ACC112 (cell line): ENCODE data around the gene PSMD7.

Experiments used
- H2AFZ ChIP-seq: fragments of 200-600 bp; sonication (generic); one replicate; pipeline ENCODE4 v1.6.0; 2017; ENCODE audit warnings: antibody characterized with exemption, low read length; ENCODE audit not compliant: unreplicated experiment
- H3K27ac ChIP-seq: fragments of 200-600 bp; sonication (generic); 2 replicates; pipeline ENCODE4 v1.5.1; 2014; ENCODE audit warnings: low read depth, mild to moderate bottlenecking, antibody characterized with exemption, low read length, moderate library complexity
- H3K27me3 ChIP-seq: fragments of 200-600 bp; sonication (generic); 2 replicates; pipeline ENCODE4 v1.6.1; 2014; ENCODE audit warnings: mild to moderate bottlenecking, antibody characterized with exemption, low read length, moderate library complexity, mixed read lengths; ENCODE audit not compliant: insufficient read depth
- H3K36me3 ChIP-seq: fragments of 200-600 bp; sonication (generic); 2 replicates; pipeline ENCODE4 v1.6.1; 2016; ENCODE audit warnings: mild to moderate bottlenecking, antibody characterized with exemption, low read length, moderate library complexity, mixed read lengths; ENCODE audit not compliant: insufficient read depth
- H3K4me1 ChIP-seq: fragments of 200-600 bp; sonication (generic); one replicate; pipeline ENCODE4 v1.6.1; 2016; ENCODE audit warnings: low read length, mixed read lengths; ENCODE audit not compliant: insufficient read depth, unreplicated experiment, control insufficient read depth
- H3K4me3 ChIP-seq: fragments of 200-600 bp; sonication (generic); 2 replicates; pipeline ENCODE4 v1.5.1; 2014; ENCODE audit warnings: mild to moderate bottlenecking, low read depth, low read length
- H3K79me2 ChIP-seq: fragments of 200-600 bp; sonication (generic); one replicate; pipeline ENCODE4 v1.6.0; 2016; ENCODE audit warnings: low read length; ENCODE audit not compliant: control insufficient read depth, unreplicated experiment, insufficient read depth

Gene PSMD7

DNA sequence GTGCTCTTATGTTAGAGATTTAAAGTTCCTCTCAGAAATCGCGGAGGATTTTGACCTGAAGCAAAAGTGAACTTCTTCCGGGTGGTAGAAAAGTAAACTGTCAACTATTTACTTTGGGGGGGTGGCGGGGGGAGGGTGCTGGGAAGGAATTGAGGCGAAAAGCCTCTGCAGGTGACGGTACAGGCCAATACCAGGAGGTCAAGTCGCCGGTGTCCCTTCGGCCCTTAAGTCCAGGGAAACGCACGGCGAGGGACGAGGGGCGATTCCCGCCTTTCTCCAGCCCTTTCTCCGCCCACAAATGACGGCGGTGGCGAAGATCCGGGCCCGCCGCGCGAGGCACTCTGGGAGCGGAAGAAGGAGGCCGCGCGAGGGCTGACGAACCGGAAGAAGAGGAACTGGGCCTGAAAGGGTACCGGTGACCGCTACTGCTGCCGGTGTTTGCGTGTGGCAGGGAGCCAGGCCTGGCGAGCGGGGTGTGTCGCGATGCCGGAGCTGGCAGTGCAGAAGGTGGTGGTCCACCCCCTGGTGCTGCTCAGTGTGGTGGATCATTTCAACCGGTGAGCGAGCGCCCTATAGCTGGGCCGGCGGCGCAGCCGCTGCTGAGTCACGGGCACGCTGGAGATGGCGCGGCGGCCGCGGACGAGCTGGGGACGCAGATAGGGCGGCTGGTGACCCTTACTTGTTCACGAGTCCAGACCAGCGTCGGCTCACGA lies at the start of gene PSMD7:
Gene PSMD7 (plus strand): TSS at position 383 of the 713 bp plus-strand sequence. CDS start 101 bp downstream, at position 484.
- H2AFZ ChIP-seq, result peak within 1 kb of the TSS; percentile 62
- peaks cover 26% of the 10 kb centered on the region for H3K36me3 ChIP-seq
- peak within 1 kb of the TSS; percentile 88 for H3K27ac ChIP-seq
- no peaks in the 10 kb centered on the region for H3K27me3 ChIP-seq
- peaks cover 52% of the 10 kb centered on the region for H3K79me2 ChIP-seq
- H3K4me3 ChIP-seq, result peak within 1 kb of the TSS; percentile 84
- H3K4me1 ChIP-seq, result peaks cover 16% of the 10 kb centered on the region

- H2AFZ ChIP-seq, result no peak overlapping the region
- peaks cover 54% of the 10 kb centered on the region for H3K27me3 ChIP-seq
- no peaks in the 10 kb centered on the region for H3K36me3 ChIP-seq
- H3K27ac ChIP-seq, result no peak overlapping the region
- no peaks in the 10 kb centered on the region for H3K79me2 ChIP-seq
- no peaks in the 10 kb centered on the region for H3K4me1 ChIP-seq
- no peak overlapping the region for H3K4me3 ChIP-seq
Measured at GRCh38 chr16:74249254-74249653, 47.4 kb upstream of the PSMD7 start.

- Histone ChIP-seq H3K4me3 (no peak overlapping the region), H3K4me1 (no peaks in the 10 kb centered on the region), H3K36me3 (no peaks in the 10 kb centered on the region), H2AFZ (no peak overlapping the region), H3K79me2 (no peaks in the 10 kb centered on the region), H3K27ac (no peak overlapping the region), H3K27me3 (peaks cover 54% of the 10 kb centered on the region)
Measured at GRCh38 chr16:74249846-74250245, 46.8 kb upstream of the PSMD7 start.

DNA sequence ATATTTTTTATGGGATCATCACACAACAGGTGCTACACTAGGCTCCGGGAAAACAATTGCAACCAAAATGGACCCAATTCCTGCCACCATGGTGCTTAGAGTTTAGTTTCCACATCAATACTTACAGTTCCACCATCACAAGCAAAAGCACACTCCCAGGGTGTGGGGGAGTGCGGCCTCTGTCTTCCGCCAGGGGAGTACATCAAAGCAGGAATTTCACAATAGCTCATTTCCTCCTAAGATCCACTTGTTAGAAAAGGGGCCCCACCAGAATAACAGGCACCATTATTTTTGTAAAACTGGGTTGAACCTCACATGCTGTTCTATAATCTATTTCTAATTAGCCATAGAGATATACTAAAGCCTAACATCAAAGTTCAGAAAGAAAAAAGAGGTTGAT lies 44.3 kb upstream of the PSMD7 start:
- no peak overlapping the region for H3K4me3 ChIP-seq
- H3K4me1 ChIP-seq, result no peaks in the 10 kb centered on the region
- H3K27ac ChIP-seq, result no peak overlapping the region
- peaks cover 67% of the 10 kb centered on the region for H3K27me3 ChIP-seq
- H3K36me3 ChIP-seq, result no peaks in the 10 kb centered on the region
- H3K79me2 ChIP-seq, result no peaks in the 10 kb centered on the region
- no peak overlapping the region for H2AFZ ChIP-seq

- H2AFZ ChIP-seq, result no peak overlapping the region
- no peak overlapping the region for H3K27ac ChIP-seq
- H3K27me3 ChIP-seq, result peaks cover 57% of the 10 kb centered on the region
- H3K79me2 ChIP-seq, result no peaks in the 10 kb centered on the region
- H3K4me1 ChIP-seq, result no peaks in the 10 kb centered on the region
- no peaks in the 10 kb centered on the region for H3K36me3 ChIP-seq
- H3K4me3 ChIP-seq, result no peak overlapping the region
Measured at GRCh38 chr16:74253161-74253938, 43.3 kb upstream of the PSMD7 start.

DNA sequence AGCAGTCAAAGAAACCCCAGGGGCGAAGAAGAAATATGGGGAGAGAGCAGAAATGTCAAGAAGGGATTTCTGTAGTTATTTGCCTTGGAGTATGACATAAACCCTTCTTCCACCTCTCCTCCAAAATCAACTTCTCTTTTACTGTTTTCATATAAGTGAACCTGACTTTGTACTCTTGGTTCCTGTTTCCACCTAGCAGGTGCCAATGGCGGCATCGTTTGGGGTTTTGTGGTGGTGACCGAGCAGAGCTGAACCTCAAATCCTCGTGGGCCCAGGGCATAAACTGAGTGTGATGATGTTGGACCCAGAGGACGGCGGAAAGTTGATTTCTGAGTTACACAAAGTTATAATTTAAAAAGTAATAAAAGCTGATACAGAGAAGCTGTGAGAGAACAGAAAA lies 39.6 kb upstream of the PSMD7 start:
- H3K79me2 ChIP-seq, result no peaks in the 10 kb centered on the region
- no peak overlapping the region for H2AFZ ChIP-seq
- no peak overlapping the region for H3K4me3 ChIP-seq
- H3K27ac ChIP-seq, result no peak overlapping the region
- no peaks in the 10 kb centered on the region for H3K36me3 ChIP-seq
- peaks cover 45% of the 10 kb centered on the region for H3K27me3 ChIP-seq
- H3K4me1 ChIP-seq, result no peaks in the 10 kb centered on the region

GRCh38 chr16:74261068-74261467 lies 35.5 kb upstream of the PSMD7 start:
- Histone ChIP-seq H2AFZ (no peak overlapping the region), H3K4me1 (no peaks in the 10 kb centered on the region), H3K27me3 (peaks cover 39% of the 10 kb centered on the region), H3K4me3 (no peak overlapping the region), H3K36me3 (no peaks in the 10 kb centered on the region), H3K79me2 (no peaks in the 10 kb centered on the region), H3K27ac (no peak overlapping the region)

GRCh38 chr16:74264811-74265210 lies 31.8 kb upstream of the PSMD7 start:
- Histone ChIP-seq H3K27ac (no peak overlapping the region), H2AFZ (no peak overlapping the region), H3K4me3 (no peak overlapping the region), H3K79me2 (no peaks in the 10 kb centered on the region), H3K36me3 (no peaks in the 10 kb centered on the region), H3K4me1 (no peaks in the 10 kb centered on the region), H3K27me3 (peaks cover 55% of the 10 kb centered on the region)

GRCh38 chr16:74268372-74268782 lies 28.2 kb upstream of the PSMD7 start:
- Histone ChIP-seq H3K27me3 (peaks cover 64% of the 10 kb centered on the region), H3K4me1 (no peaks in the 10 kb centered on the region), H3K4me3 (no peak overlapping the region), H3K79me2 (no peaks in the 10 kb centered on the region), H3K36me3 (no peaks in the 10 kb centered on the region), H3K27ac (no peak overlapping the region), H2AFZ (no peak overlapping the region)

GRCh38 chr16:74271872-74272271 lies 24.7 kb upstream of the PSMD7 start:
- Histone ChIP-seq H3K27ac (no peak overlapping the region), H3K27me3 (peaks cover 73% of the 10 kb centered on the region), H3K79me2 (no peaks in the 10 kb centered on the region)

More at GRCh38 chr16:74271872-74272271, 24.7 kb upstream of the PSMD7 start:
- Histone ChIP-seq H3K36me3 (no peaks in the 10 kb centered on the region), H2AFZ (no peak overlapping the region), H3K4me1 (no peaks in the 10 kb centered on the region), H3K4me3 (no peak overlapping the region)
